IPS-18c (cell line): ENCODE data around the gene SERTAD3.
"Not testable (repeated sequence)": the region's sequence is repeated elsewhere in the genome, so short reads cannot be mapped to it uniquely, and the experiment has no call there.

Experiments
- H3K4me3 ChIP-seq: 2 replicates; pipeline ENCODE4 v1.7.0; 2013; ENCODE audit warnings: low read depth, mild to moderate bottlenecking, low read length, moderate library complexity; ENCODE audit not compliant: insufficient read depth
- H3K9me3 ChIP-seq: one replicate; pipeline ENCODE4 v1.6.1; 2013; ENCODE audit warnings: mild to moderate bottlenecking, low read length, moderate library complexity; ENCODE audit not compliant: control insufficient read depth, insufficient read depth

Gene SERTAD3, protein sequence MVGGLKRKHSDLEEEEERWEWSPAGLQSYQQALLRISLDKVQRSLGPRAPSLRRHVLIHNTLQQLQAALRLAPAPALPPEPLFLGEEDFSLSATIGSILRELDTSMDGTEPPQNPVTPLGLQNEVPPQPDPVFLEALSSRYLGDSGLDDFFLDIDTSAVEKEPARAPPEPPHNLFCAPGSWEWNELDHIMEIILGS

GRCh38 chr19:40444000-40444824, at the start of gene SERTAD3:
Gene SERTAD3 (minus strand): TSS chr19:40444335. CDS start chr19:40442080, 2,255 bp downstream.
- Histone ChIP-seq H3K4me3 (peak within 1 kb of the TSS; percentile 82), H3K9me3 (no peaks in the 10 kb centered on the region)

DNA sequence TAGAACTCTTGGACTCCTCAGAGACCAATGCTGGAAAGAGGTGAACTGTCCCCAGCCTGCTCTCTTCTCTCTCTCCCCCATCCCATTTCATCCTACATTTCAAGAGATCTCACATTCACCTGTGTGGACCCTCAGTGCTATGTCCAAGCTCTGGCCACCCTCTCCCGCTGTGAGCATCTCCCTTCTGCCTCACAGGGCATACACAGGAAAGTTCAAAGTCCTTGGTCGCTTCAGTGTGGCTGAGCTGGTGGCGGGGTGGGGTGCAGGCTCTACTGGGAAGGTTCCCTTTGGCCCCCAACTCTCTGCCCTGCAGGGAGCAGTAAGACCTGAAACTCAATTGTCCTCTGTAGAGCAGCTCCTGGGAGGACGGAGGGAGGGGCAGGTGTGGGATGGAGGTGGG, 49.6 kb upstream of the SERTAD3 start:
- no peak overlapping the region for H3K4me3 ChIP-seq
- H3K9me3 ChIP-seq = no peaks in the 10 kb centered on the region

DNA sequence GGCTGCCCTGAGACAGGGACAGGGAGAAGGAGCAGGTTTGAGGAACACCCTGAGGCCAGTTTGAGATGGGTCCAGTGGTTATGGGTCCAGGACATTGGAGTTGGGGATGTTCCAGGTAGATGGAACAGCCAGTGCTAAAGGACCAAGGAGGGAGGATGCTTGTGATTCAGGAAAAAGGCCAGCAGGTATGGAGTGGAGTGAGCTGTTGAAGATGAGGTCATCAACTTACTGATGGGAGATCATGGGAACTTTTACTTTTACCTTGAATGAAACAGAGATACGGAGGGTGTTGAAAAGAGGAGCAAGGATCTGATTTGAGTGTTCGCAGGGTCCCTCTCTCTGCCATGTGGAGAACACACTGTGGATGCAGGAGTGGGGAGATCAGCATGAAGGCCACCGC, 48.1 kb upstream of the SERTAD3 start:
- no peaks in the 10 kb centered on the region for H3K9me3 ChIP-seq
- H3K4me3 ChIP-seq = no peak overlapping the region

DNA sequence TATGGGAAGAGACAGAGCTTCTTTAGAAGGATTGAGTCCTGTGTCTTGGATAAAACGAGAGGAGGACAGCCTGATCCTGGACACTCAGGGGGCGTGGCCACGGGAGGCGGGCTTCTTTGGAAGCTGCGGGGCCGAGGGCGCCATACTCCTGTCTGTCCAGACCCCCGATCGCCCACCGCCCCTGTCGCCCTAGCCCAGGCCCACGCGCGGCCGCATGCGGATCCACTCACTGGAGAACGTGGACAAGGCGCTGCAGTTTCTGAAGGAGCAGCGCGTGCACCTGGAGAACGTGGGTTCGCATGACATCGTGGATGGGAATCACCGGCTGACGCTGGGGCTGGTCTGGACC, 45.7 kb upstream of the SERTAD3 start:
- H3K9me3 ChIP-seq = no peaks in the 10 kb centered on the region
- H3K4me3 ChIP-seq = no peak overlapping the region

GRCh38 chr19:40486017-40486416, 41.9 kb upstream of the SERTAD3 start:
- Histone ChIP-seq H3K9me3 (no peaks in the 10 kb centered on the region), H3K4me3 (no peak overlapping the region)

DNA sequence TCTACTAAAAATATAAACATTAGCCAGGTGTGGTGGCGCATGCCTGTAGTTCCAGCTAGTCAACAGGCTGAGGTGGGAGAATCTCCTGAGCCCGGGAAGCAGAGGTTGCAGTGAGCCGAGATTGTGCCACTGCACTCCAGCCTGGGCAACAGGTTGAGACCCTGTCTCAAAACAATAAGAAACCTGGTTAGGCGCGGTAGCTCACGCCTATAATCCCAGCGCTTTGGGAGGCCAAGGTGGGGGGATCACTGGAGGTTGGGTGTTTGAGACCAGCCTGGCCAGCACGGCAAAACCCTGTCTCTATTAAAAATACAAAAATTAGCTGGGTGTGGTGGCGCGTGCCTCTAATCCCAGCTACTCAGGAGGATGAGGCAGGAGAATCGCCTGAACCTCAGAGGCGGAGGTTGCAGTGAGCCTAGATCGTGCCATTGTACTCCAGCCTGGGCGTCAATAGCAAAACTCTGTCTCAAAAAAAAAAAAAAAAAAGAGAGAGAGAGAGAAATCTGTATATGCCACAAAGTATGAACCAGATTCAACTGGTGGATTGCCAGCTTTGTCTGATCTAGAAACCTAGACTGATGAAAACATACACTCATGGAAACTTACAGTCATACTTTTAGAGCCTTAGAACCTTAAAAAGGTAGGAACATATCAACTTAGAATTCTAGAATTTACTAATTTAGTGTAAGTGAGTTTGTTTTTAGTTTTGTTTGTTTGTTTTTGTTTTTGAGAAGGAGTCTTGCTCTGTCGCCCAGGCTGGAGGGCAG, 31.9 kb upstream of the SERTAD3 start:
- H3K4me3 ChIP-seq, H3K9me3 ChIP-seq: not testable (repeated sequence)

- H3K4me3 ChIP-seq = no peak overlapping the region
These were observed 30.6 kb upstream of the SERTAD3 start for GRCh38 chr19:40474737-40475136.

GRCh38 chr19:40472516-40472915, 28.4 kb upstream of the SERTAD3 start:
- H3K9me3 ChIP-seq = no peaks in the 10 kb centered on the region
- no peak overlapping the region for H3K4me3 ChIP-seq

More at GRCh38 chr19:40474737-40475136, 30.6 kb upstream of the SERTAD3 start:
- no peaks in the 10 kb centered on the region for H3K9me3 ChIP-seq

- H3K9me3 ChIP-seq = no peaks in the 10 kb centered on the region
- no peak overlapping the region for H3K4me3 ChIP-seq
These were observed 27.0 kb upstream of the SERTAD3 start for GRCh38 chr19:40471111-40471510.

GRCh38 chr19:40469011-40469410, 24.9 kb upstream of the SERTAD3 start:
- Histone ChIP-seq H3K4me3 (no peak overlapping the region), H3K9me3 (no peaks in the 10 kb centered on the region)

DNA sequence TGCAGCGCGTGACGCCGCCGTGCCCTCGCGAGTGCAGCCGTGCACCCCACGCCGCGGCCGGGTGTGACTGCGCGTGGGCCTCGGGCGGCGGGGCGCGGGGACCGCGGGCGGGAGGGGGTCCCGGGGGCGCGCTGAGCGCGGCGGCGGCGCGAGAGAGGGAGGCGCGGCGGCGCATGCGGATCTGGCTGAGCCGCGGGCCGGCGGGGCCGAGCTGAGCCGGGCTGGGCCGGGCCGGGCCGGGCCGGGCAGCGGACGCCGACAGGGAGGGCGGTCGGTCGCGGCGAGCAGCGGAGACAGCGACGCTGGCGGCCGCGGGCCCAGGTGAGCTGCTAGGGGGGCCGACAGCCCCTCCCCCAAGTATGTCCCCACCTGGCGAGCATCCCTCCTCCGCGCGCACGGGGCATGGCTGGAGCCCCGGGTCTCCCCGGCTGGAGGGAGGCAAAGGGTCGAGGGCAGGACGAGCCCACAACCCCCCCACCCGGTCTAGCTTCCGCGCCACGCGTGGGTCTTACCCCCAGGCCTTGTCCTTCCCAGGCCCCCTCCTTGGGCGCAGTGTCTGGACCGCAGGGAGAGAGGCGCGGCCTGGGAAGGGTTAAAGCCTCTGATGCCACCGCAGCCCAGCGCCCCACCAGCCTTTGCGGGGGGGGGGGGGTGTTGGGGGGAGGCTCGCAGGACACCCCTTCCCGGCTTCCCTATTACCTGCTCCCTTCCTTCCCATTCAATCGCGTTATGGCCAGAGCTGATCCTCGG, 23.0 kb upstream of the SERTAD3 start, which contains the start of gene SPTBN4:
SPTBN4 (plus strand) TSS at position 17 of the 750 bp plus-strand sequence. CDS start 5,621 bp downstream, outside the sequence.
- peak within 1 kb of the TSS; percentile 41 for H3K4me3 ChIP-seq
- H3K9me3 ChIP-seq = no peaks in the 10 kb centered on the region

- Histone ChIP-seq H3K4me3 (peak overlapping the region; percentile 41), H3K9me3 (no peaks in the 10 kb centered on the region)
These were observed 22.3 kb upstream of the SERTAD3 start for GRCh38 chr19:40466219-40466984.

DNA sequence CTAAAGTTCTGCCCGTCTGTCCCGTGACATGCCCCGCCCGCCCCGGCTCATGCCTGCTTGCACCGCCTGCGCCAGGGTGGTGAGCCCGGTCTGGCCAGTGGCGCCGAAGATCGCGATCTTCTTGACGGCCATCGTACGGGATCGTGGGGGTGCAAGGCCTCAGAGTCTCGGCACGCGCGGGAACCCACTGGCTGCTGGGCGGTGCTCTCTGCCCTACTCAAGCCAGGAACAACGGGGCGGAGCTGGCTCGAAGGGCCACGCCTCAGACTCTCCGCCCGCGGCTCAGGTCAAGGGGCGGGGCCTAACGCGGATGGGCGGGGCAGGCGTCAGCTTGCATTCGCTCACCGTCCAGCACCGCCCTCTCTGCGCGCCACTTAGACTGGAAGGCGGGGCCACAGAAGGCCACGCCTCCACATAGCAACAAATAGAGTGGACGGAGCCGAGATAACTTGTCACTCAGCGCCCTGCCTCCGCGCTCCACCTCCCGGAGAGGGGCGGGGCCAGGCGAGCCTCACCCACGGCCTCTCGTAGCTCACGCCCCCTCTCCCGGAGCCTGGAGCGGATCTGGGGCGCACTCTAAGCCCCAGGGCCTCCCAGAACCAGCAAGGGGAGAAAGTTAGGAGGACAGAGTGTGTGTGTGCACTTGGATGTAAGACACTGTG, 21.6 kb upstream of the SERTAD3 start, which contains the start of gene BLVRB:
BLVRB (minus strand) TSS at position 189 of the 662 bp plus-strand sequence; CDS start at position 132, 57 bp downstream.
- peak within 1 kb of the TSS; percentile 78 for H3K4me3 ChIP-seq
- no peaks in the 10 kb centered on the region for H3K9me3 ChIP-seq

GRCh38 chr19:40465025-40465556, 21.0 kb upstream of the SERTAD3 start:
- H3K4me3 ChIP-seq = peak overlapping the region; percentile 78
- no peaks in the 10 kb centered on the region for H3K9me3 ChIP-seq

DNA sequence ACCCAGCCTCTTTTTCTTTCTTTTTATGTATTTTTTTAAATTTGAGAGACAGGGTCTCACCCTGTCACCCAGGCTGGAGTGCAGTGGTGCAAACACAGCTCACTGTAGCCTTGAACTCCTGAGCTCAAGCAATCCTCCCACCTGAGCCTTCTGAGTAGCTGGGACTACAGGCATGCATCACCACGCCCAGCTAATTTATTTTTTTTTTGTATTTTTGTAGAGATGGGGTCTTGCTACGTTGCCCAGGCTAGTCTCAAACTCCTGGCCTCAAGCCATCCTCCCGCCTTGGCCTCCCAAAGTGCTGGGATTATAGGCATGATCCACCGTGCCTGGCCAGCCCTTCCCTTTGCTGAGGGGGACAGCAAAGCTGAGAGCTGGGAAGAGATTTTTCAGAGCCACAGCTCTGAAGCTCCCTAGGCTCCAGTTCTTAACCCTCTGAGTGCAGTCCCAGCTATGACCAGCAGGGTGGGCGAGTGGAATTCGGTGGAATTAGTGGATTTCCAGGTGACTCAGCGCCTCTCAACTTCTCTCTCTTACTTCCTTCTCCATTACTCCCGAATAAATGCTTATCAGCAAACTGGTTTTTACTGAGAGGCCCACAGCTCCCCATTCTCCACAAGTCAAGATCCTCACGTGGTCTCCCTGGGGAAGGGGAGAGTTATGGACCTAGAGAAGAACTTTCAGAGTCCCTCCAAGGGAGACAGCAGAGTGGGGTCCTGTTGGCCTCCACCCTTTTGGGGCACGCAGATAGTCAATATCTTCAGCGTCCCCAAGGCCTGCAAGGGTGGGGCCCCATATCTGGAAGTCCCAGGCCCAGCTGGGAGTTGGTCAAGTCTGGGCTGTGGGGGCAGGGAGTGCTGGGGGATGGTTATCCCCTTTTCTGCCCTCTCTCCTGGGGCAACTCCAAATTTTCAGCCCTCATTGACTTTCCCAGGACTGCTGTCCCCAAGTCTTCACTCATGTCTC, 20.2 kb upstream of the SERTAD3 start:
- peak overlapping the region; percentile 78; the same call in 1 of the 2 replicates for H3K4me3 ChIP-seq
- no peaks in the 10 kb centered on the region for H3K9me3 ChIP-seq
